ENCODE measurements around the gene SLC13A4.

The SLC13A4 gene

GRCh38 chr7:135712182-135712782, 15.7 kb downstream of the SLC13A4 start:
- Histone ChIP-seq H3K27ac (ENCODE audit: low read depth, low read length) (peak overlapping the region; percentile 99), H3K4ac (ENCODE audit: low read depth, low read length) (peak overlapping the region; percentile 49), H3K9me3 (ENCODE audit: insufficient read depth, low read depth, low read length) (no peaks in the 10 kb centered on the region), H2AFZ (ENCODE audit: insufficient read depth, low read length, poor library complexity) (peak overlapping the region; percentile 30), H3K79me2 (ENCODE audit: control insufficient read depth, insufficient read depth, low read length, poor library complexity) (peaks cover 15% of the 10 kb centered on the region), H4K8ac (ENCODE audit: low read depth, low read length) (peak overlapping the region; percentile 91), H2BK120ac (ENCODE audit: insufficient read depth, low read length, poor library complexity) (peak overlapping the region; percentile 96), H3K36me3 (ENCODE audit: control insufficient read depth in 1 of 2, insufficient read depth in 2 of 2, low read length in 2 of 2) (peaks cover 0 to 2% of the 10 kb centered on the region in 2 experiments), H3K4me2 (ENCODE audit: low read length) (no peak overlapping the region), H3K27me3 (ENCODE audit: insufficient read depth, low read length) (no peaks in the 10 kb centered on the region), H3K9ac (ENCODE audit: low read length) (no peak overlapping the region), H4K12ac (ENCODE audit: low read depth, low read length) (peak overlapping the region; percentile 62), H3K14ac (ENCODE audit: low read length) (peak overlapping the region; percentile 83), H2AK5ac (ENCODE audit: low read length) (peak overlapping the region; percentile 91), H2BK5ac (ENCODE audit: low read depth, low read length, poor library complexity) (peak overlapping the region; percentile 73), H3K23ac (ENCODE audit: low read length) (no peak overlapping the region), H3K4me1 (ENCODE audit: control insufficient read depth in 1 of 2, insufficient read depth in 2 of 2, low read length in 2 of 2) (peaks cover 29 to 56% of the 10 kb centered on the region in 2 experiments), H2BK12ac (ENCODE audit: low read length) (peak overlapping the region; percentile 98), H3K18ac (ENCODE audit: low read length) (peak overlapping the region; percentile 89), H3K4me3 (ENCODE audit: low read depth, low read length) (no peak overlapping the region), H3K79me1 (ENCODE audit: low read length) (peaks cover 50% of the 10 kb centered on the region), H4K91ac (ENCODE audit: low read depth, low read length) (peak overlapping the region; percentile 91)
- no peak for DNase-seq
- no CpG with 5 or more reads among the region's 4 CpGs for WGBS (ENCODE audit: extremely low coverage, insufficient coverage, insufficient read length)

GRCh38 chr7:135711139-135711469, 16.9 kb downstream of the SLC13A4 start:
- no peaks in the 10 kb centered on the region for H3K27me3 ChIP-seq (ENCODE audit: insufficient read depth, low read length)

GRCh38 chr7:135710417-135711138, 17.4 kb downstream of the SLC13A4 start:
- Histone ChIP-seq H3K79me1 (ENCODE audit: low read length) (peaks cover 53% of the 10 kb centered on the region), H3K4me1 (ENCODE audit: control insufficient read depth in 1 of 2, insufficient read depth in 2 of 2, low read length in 2 of 2) (peaks cover 29 to 62% of the 10 kb centered on the region in 2 experiments), H3K9ac (ENCODE audit: low read length) (no peak overlapping the region), H3K79me2 (ENCODE audit: control insufficient read depth, insufficient read depth, low read length, poor library complexity) (peaks cover 16% of the 10 kb centered on the region), H3K36me3 (ENCODE audit: control insufficient read depth in 1 of 2, insufficient read depth in 2 of 2, low read length in 2 of 2) (peaks cover 3 to 4% of the 10 kb centered on the region in 2 experiments), H3K18ac (ENCODE audit: low read length) (peak overlapping the region; percentile 13), H2AK5ac (ENCODE audit: low read length) (peak overlapping the region; percentile 82), H4K8ac (ENCODE audit: low read depth, low read length) (peak overlapping the region; percentile 76), H2AFZ (ENCODE audit: insufficient read depth, low read length, poor library complexity) (peak overlapping the region; percentile 8), H4K91ac (ENCODE audit: low read depth, low read length) (peak overlapping the region; percentile 80), H2BK120ac (ENCODE audit: insufficient read depth, low read length, poor library complexity) (peak overlapping the region; percentile 89), H3K23ac (ENCODE audit: low read length) (no peak overlapping the region), H3K4me3 (ENCODE audit: low read depth, low read length) (no peak overlapping the region), H3K27me3 (ENCODE audit: insufficient read depth, low read length) (no peaks in the 10 kb centered on the region), H4K12ac (ENCODE audit: low read depth, low read length) (peak overlapping the region; percentile 33), H3K27ac (ENCODE audit: low read depth, low read length) (peak overlapping the region; percentile 37), H2BK12ac (ENCODE audit: low read length) (peak overlapping the region; percentile 58), H2BK5ac (ENCODE audit: low read depth, low read length, poor library complexity) (peak overlapping the region; percentile 24), H3K9me3 (ENCODE audit: insufficient read depth, low read depth, low read length) (peaks cover 2% of the 10 kb centered on the region), H3K4me2 (ENCODE audit: low read length) (no peak overlapping the region), H3K4ac (ENCODE audit: low read depth, low read length) (no peak overlapping the region), H3K14ac (ENCODE audit: low read length) (peak overlapping the region; percentile 23)
- WGBS (ENCODE audit: extremely low coverage, insufficient coverage, insufficient read length): no CpG with 5 or more reads among the region's 11 CpGs
- peak in 1 of 2 donors; percentile 50 for DNase-seq

More at GRCh38 chr7:135711139-135711469, 16.9 kb downstream of the SLC13A4 start:
- Histone ChIP-seq H3K4me3 (ENCODE audit: low read depth, low read length) (no peak overlapping the region), H3K27ac (ENCODE audit: low read depth, low read length) (peak overlapping the region; percentile 37), H4K8ac (ENCODE audit: low read depth, low read length) (peak overlapping the region; percentile 76), H3K79me2 (ENCODE audit: control insufficient read depth, insufficient read depth, low read length, poor library complexity) (peaks cover 15% of the 10 kb centered on the region), H3K23ac (ENCODE audit: low read length) (no peak overlapping the region), H3K14ac (ENCODE audit: low read length) (peak overlapping the region; percentile 23), H2BK5ac (ENCODE audit: low read depth, low read length, poor library complexity) (peak overlapping the region; percentile 10), H3K79me1 (ENCODE audit: low read length) (peaks cover 53% of the 10 kb centered on the region), H3K36me3 (ENCODE audit: control insufficient read depth in 1 of 2, insufficient read depth in 2 of 2, low read length in 2 of 2) (peaks cover under 1 to 4% of the 10 kb centered on the region in 2 experiments), H4K91ac (ENCODE audit: low read depth, low read length) (peak overlapping the region; percentile 80), H2BK120ac (ENCODE audit: insufficient read depth, low read length, poor library complexity) (peak overlapping the region; percentile 89), H3K4me2 (ENCODE audit: low read length) (no peak overlapping the region), H4K12ac (ENCODE audit: low read depth, low read length) (no peak overlapping the region), H3K18ac (ENCODE audit: low read length) (peak overlapping the region; percentile 13), H3K9me3 (ENCODE audit: insufficient read depth, low read depth, low read length) (peaks cover 1% of the 10 kb centered on the region), H2AFZ (ENCODE audit: insufficient read depth, low read length, poor library complexity) (peak overlapping the region; percentile 8), H3K4ac (ENCODE audit: low read depth, low read length) (peak overlapping the region; percentile 28), H3K9ac (ENCODE audit: low read length) (no peak overlapping the region), H3K4me1 (ENCODE audit: control insufficient read depth in 1 of 2, insufficient read depth in 2 of 2, low read length in 2 of 2) (peaks cover 29 to 62% of the 10 kb centered on the region in 2 experiments), H2BK12ac (ENCODE audit: low read length) (peak overlapping the region; percentile 58), H2AK5ac (ENCODE audit: low read length) (peak overlapping the region; percentile 82)
- WGBS (ENCODE audit: extremely low coverage, insufficient coverage, insufficient read length): no CpG with 5 or more reads among the region's 8 CpGs
- DNase-seq: no peak

- peaks cover 3 to 4% of the 10 kb centered on the region in 2 experiments for H3K36me3 ChIP-seq (ENCODE audit: control insufficient read depth in 1 of 2, insufficient read depth in 2 of 2, low read length in 2 of 2)
- no peak overlapping the region for H2AFZ ChIP-seq (ENCODE audit: insufficient read depth, low read length, poor library complexity)
- no peak overlapping the region for H2AK5ac ChIP-seq (ENCODE audit: low read length)
- H2BK5ac ChIP-seq (ENCODE audit: low read depth, low read length, poor library complexity): no peak overlapping the region
- peaks cover 31 to 58% of the 10 kb centered on the region in 2 experiments for H3K4me1 ChIP-seq (ENCODE audit: control insufficient read depth in 1 of 2, insufficient read depth in 2 of 2, low read length in 2 of 2)
- no peak overlapping the region for H3K4me3 ChIP-seq (ENCODE audit: low read depth, low read length)
- no peak overlapping the region for H4K12ac ChIP-seq (ENCODE audit: low read depth, low read length)
- no peaks in the 10 kb centered on the region for H3K27me3 ChIP-seq (ENCODE audit: insufficient read depth, low read length)
- no CpG with 5 or more reads among the region's 3 CpGs for WGBS (ENCODE audit: extremely low coverage, insufficient coverage, insufficient read length)
- peak overlapping the region; percentile 37 for H2BK120ac ChIP-seq (ENCODE audit: insufficient read depth, low read length, poor library complexity)
- no peak overlapping the region for H3K18ac ChIP-seq (ENCODE audit: low read length)
- no peak overlapping the region for H3K27ac ChIP-seq (ENCODE audit: low read depth, low read length)
- H3K4ac ChIP-seq (ENCODE audit: low read depth, low read length): no peak overlapping the region
- no peak overlapping the region for H3K23ac ChIP-seq (ENCODE audit: low read length)
- peak overlapping the region; percentile 81 for H2BK12ac ChIP-seq (ENCODE audit: low read length)
- H4K8ac ChIP-seq (ENCODE audit: low read depth, low read length): no peak overlapping the region
- H3K9ac ChIP-seq (ENCODE audit: low read length): no peak overlapping the region
- peaks cover 2% of the 10 kb centered on the region for H3K9me3 ChIP-seq (ENCODE audit: insufficient read depth, low read depth, low read length)
- H3K79me1 ChIP-seq (ENCODE audit: low read length): peaks cover 49% of the 10 kb centered on the region
- no peak overlapping the region for H4K91ac ChIP-seq (ENCODE audit: low read depth, low read length)
- no peak overlapping the region for H3K4me2 ChIP-seq (ENCODE audit: low read length)
- DNase-seq: no peak
- H3K79me2 ChIP-seq (ENCODE audit: control insufficient read depth, insufficient read depth, low read length, poor library complexity): peaks cover 16% of the 10 kb centered on the region
- no peak overlapping the region for H3K14ac ChIP-seq (ENCODE audit: low read length)
Measured at GRCh38 chr7:135709508-135709907, 18.5 kb downstream of the SLC13A4 start.
